Fibroblast of skin of right quadriceps (primary cell): ENCODE results near the gene LMLN.
"Not testable (repeated sequence)": the region's sequence is repeated elsewhere in the genome, so short reads cannot be mapped to it uniquely, and the experiment has no call there.

Experiments used
- DNase-seq: peaks from one replicate; pipeline ENCODE4 v3.0.0-alpha.2; 2013

Gene LMLN, protein sequence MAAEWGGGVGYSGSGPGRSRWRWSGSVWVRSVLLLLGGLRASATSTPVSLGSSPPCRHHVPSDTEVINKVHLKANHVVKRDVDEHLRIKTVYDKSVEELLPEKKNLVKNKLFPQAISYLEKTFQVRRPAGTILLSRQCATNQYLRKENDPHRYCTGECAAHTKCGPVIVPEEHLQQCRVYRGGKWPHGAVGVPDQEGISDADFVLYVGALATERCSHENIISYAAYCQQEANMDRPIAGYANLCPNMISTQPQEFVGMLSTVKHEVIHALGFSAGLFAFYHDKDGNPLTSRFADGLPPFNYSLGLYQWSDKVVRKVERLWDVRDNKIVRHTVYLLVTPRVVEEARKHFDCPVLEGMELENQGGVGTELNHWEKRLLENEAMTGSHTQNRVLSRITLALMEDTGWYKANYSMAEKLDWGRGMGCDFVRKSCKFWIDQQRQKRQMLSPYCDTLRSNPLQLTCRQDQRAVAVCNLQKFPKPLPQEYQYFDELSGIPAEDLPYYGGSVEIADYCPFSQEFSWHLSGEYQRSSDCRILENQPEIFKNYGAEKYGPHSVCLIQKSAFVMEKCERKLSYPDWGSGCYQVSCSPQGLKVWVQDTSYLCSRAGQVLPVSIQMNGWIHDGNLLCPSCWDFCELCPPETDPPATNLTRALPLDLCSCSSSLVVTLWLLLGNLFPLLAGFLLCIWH

DNA sequence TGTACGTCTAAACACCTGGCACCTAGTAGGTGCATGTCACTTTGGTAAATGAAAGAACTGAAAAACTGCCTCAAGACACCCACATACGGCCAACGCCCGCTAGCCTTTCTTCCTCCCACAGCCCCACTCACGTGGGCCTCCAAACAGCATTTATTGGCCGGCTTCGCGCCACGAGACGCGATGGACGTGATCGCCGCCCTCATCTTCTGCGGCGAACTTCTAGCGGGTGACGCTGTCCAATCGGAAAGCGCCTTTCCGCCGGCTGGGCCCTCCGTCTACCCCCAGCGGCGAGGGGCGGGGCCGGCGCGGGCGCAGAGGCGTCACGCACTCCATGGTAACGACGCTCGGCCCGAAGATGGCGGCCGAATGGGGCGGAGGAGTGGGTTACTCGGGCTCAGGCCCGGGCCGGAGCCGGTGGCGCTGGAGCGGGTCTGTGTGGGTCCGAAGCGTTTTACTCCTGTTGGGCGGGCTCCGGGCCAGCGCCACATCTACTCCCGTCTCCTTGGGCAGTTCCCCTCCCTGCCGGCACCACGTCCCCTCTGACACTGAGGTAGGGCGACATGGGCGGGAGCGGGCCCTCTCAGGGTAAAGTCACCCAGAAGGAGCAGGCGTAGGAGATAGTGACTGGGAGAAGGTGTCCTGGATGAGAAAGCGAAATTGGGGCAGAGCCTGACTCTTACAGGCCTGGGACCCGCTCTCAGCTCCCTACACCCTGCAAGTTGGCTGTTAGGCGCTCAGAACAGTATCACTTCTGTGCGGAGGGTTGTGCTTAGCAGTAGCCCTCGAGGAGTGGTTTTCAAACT lies at the start of gene LMLN:
LMLN (plus strand) TSS at position 327 of the 803 bp plus-strand sequence; CDS start at position 356, 29 bp downstream.
- DNase-seq = peak; percentile 96

DNA sequence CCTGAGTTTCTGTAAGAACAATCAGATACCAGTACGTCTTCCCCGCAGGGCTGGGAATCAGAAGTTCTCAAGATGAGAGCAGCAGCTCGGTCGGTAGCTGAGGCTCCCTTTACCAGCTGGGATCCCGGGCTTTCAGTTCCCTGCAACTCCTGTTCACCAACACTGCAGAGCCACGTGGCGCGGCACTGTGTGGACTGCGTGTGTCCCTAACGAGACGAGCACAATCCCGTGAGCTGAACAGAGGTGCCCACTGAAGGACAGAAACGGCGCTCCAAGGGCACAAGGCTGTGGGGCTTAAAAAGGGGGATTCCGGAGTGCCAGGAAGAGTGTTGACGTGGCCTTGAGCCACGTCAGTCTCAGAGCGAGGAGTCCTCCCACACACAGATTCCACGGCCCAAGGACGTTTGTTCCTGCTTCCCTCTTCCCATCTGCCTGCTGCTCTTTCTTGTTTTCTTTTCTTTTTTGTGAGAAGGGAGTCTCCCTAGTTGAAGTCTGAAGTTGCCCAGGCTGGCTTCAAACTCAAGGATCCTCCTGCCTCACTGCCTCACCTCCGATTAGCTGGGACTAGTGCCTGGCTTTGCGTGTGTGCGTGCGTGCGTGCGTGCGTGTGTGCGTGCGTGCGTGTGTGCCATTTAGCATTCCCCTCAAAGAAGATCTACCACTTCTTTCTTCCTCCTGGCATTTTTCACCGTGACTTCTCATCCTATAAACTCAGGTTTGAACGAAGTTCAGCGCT lies 47.1 kb upstream of the LMLN start:
- DNase-seq = no peak

DNA sequence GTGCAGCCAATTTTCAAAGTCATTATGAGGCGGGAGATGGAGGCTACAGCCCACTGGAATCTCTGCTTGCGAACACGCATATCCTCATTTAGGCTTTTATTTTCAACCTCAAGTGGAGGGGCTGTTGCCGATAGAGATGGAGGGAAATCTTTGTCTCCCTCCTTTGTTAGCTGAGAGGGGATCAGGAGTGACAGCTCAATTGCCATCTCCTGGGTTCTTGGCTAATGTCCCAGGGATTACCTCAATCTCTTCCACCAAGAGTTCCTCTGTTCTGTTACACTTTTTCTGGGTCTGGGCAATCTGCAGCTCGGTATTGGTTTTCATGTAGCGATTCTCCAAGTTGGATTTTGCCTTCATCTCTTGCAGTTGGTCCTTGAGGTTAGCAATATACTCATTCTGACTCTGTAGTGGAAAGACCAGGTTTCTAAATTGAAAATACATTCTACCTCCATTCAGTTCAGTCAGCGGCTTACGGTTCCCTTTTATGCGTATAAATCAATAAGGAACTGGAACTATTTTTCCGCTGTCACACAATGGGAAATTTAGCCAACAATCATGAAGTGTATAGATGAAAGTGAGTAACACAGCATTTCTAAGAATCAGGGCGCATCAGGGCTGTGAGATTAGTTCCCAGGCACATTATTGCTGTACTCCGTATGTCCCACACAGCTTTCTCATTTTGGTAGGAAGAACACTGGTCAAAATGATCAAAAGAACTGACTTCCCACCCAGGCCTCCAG lies 46.2 kb upstream of the LMLN start:
- no peak for DNase-seq

DNA sequence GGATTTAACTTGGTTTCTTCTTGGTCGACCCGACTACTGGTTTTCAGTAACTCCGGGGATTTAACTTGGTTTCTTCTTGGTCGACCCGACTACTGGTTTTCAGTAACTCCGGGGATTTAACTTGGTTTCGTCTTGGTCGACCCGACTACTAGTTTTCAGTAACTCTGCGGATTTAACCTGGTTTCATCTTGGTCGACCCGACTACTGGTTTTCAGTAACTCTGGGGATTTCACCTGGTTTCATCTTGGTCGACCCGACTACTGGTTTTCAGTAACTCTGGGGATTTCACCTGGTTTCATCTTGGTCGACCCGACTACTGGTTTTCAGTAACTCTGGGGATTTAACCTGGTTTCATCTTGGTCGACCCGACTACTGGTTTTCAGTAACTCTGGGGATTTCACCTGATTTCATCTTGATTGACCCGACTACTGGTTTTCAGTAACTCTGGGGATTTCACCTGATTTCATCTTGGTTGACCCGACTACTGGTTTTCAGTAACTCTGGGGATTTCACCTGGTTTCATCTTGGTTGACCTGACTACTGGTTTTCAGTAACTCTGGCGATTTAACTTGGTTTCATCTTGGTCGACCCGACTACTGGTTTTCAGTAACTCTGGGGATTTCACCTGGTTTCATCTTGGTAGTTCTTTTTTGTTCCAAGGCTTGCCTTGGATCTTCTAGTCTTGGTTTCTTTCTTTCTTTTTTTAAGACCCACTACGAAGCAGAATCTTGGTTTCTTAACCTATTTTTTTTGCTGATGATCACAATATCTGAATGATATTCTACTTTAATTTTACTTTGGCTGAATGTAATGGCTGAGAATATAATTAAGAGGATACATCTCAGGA lies 38.4 kb upstream of the LMLN start:
- DNase-seq = not testable (repeated sequence)

DNA sequence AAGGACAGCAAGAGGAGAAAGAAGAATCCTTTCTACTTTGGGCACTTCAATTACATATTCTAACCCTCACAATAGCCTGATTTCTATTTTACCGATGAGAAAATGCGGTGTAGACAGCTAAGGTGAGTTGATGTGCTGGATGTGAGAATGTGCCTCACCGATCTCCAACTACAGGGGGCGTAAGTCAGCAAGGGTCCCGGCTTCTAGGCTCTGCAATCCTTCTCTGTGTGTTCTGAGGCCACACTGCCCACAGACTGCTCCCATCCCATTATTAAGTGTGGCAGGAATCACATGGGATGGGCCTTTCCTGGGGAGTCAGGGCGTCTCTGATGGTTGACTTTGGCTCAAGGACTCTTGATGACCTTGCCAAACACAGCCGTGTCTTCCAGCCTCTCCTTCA lies 33.6 kb upstream of the LMLN start:
- DNase-seq = no peak

DNA sequence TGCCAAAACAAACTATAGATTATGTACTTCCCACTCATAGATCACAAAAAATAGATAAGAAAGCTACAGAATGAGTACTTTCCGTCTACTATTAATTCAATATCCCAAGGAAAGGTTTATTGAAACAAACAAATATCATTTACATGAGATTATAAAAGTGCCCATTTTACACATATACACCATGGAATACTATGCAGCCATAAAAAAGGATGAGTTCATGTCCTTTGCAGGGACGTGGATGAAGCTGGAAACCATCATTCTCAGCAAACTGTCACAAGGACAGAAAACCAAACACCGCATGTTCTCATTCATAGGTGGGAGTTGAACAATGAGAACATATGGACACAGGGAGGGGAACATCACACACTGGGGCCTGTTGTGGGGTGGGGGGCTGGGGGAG lies 32.4 kb upstream of the LMLN start:
- not testable (repeated sequence) for DNase-seq

DNA sequence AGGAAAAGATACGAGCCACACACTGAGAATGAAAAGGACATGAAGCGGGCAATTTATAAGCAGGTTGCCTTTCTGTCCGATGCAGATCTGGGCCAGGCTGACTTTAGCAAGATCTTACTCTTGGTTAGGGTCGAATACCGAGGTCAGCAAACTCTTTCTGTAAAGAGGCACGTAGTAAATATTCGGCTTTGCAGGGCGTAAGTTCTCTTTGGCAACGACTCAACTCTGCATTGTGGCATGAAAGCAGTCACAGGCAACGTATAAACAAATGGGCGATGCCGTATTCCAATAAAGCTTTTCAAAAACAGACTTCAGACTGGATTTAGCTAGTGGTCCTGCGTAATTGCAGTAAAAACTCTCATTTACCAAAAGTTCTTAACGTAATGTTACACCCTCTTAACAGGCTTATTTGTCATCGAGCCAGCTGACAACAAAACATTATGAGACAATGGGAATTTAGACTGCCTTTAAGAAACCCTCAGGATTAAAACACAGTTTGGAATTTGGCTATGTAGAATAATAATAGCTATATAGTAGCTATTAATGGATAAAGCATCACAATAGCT lies 23.1 kb upstream of the LMLN start:
- no peak for DNase-seq

DNA sequence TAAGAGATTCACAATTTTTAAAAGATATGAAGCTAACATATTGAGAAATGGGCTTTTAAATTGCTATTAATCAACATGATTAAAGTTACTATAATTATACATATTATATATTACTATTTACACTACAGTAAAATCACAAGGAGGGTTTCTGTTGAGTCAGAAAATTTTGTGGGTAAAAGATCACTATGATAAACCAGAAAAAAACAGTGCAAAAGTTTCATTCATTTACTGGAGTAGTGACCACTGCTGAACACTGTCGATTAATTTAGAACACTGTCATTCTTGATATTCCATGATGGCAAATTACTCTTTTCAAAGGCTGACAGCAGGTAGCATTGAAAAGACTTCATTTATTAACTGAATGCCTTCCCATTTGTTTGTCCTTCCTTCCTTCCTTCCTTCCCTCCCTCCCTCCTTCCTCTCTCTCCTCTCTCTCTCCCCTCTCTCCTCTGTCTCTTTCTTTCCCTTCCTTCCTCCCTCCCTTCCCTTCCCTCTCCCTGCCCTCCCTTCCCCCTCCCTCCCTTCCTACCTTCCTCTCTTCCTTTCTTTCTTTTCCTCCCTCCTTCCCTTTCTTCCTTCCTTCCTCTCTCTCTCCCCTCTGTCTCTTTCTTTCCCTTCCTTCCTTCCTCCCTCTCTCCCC lies 19.2 kb upstream of the LMLN start:
- DNase-seq = no peak

DNA sequence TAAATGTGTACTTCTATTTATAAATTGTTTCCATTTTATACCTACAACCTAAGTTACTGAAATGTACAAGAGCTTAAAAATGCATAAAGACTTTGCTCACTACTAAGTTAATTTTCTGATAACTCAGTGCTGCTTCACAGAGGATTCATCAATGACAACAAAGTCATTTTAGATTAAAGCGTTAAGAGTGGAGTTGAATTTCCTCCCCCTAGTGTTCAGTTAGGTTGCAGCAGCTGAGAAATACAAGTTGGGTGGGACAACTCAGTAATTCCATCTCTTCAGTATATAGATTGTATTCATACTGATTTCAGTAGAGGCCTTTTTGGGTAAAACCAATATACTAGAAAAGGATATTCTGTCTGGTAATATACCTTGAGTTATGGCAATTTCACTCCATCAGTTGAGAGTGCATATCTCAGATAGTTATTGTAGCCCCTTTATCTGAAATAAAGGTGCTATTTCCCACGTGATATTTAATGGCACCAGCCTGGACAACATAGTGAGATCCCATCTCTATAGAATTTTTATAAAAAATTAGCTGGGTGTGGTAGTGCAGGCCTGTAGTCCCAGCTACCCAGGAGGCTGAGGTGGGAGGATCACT lies 17.0 kb upstream of the LMLN start:
- peak; percentile 42 for DNase-seq

DNA sequence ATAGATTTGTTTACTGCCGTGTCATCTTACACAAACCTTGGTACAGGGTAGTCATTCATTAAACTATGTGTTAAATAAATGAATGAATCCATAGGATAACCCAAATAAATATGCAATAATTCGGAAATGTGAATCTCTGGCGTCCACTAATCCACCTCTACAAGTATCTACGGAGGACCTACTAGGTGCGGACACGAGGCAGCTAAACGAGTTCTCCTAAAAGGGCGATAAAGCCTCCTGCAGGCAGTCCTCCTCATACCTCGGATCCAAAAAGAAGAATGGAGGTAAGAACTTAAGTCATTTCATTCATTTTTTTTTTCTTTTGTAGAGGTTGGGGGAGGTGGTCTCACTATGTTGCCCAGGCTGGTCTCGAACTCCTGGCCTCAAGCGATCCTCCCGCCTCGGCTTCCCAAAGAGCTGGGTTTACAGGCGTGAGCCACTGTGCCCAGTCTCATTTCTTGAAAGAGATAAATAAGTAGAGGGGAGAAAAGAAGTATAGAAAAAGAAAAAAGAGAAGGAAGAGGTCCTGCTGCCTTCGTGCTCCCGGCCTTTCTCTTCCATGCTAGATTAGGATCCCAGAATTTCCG lies 10.7 kb upstream of the LMLN start:
- DNase-seq = no peak

DNA sequence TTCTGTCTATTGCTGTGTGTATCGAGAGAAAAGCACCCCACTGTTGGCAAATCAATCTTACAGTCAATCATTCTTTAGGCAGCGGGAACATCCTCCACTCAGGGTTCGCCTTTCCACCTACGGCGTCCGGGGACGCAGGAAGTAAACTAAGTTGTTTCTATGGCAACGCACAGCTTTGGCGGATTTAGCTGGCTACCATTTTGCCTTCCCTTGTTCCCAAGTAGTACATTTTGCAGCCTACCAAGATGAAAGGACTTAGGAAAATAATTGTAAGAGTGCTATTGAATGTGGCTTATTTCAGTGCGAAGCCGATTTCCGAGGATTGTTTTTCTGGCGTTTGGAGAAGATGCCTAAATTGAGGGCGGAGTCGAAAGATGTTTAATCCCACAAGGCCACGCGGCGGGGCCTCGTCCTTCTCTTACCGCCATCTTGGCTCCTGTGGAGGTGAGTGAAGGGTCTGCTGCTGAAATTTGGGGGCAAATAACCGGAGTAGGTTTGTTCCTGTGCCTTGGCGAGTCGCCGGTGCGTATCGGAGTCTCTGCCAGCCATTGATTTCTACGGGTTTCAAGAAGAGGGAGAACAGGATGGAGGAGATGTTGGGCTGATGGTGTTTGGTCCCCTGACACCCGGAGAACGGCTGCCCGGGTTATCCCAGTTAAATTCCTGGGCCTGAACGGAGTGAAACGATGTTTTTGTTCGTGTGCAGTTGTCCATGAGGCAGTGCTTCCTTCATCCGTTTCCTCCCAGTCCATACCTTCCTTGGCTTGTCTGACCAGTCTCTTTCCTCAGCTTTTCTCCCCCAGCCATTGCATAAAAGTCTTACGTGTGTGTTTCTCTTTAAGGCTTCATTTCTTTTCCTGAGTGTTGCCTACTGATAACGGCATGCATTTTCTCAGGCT lies 10.0 kb upstream of the LMLN start, which contains the start of gene RPL35A:
RPL35A (plus strand) TSS at position 413 of the 899 bp plus-strand sequence. CDS start 778 bp downstream, outside the sequence.
- DNase-seq = peak; percentile 95

DNA sequence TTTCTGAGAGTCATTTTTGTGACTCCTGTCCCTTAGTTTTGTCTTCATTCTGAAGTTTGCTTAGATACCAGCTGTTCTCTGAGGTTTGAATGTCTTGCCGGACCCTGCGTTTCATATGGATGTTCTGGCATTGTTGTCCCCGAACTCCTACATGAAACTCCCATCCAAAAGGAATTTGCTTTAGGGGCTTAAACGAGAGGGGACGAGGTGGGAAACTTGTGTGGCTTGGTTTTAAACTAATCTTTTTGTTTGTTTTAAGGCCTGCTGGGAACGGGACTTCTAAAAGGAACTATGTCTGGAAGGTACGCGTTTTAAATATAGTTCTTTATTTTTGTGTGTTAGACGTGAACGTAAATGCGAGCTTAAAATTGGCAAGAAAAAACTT lies 9.3 kb upstream of the LMLN start:
- no peak for DNase-seq

DNA sequence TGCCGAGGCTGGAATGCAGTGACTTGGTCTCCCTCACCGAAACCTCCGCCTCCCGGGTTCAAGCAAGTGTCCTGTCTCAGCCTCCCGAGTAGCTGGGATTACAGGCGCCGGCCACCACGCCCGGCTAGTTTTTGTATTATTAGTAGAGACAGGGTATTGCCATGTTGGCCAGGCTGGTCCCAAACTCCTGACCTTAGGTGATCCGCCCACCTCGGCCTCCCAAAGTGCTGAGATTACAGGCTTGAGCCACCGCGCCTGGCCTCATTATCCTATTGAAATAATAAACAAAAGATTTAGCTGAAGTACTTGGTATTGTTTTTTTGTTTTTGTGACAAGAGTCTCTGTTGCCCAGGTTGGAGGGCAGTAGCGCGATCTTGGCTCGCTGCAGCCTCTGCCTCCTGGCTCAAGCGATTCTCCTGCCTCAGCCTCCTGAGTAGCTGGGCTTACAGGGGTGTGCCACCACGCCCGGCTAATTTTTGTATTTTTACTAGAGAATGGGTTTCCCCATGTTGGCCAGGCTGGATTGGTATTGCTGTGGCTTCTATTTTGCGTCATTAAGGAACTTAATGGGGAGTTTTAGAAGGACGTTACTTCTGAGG lies 8.5 kb upstream of the LMLN start:
- no peak for DNase-seq

DNA sequence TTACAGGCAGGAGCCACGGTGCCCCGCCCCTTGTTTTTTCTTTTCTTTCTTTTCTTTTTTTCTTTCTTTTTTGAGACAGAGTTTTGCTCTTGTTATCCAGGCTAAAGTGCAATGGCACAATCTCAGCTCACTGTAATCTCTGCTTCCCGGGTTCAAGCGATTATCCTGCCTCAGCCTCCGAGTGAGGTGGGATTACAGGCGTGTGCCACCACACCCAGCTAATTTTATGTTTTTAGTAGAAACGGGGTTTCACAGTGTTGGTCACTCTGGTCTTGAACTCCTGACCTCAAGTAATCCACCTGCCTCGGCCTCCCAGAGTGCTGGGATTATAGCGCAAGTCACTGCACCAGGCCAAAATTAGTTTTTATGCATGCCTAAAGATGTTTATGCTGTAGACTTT lies 7.6 kb upstream of the LMLN start:
- DNase-seq = no peak

DNA sequence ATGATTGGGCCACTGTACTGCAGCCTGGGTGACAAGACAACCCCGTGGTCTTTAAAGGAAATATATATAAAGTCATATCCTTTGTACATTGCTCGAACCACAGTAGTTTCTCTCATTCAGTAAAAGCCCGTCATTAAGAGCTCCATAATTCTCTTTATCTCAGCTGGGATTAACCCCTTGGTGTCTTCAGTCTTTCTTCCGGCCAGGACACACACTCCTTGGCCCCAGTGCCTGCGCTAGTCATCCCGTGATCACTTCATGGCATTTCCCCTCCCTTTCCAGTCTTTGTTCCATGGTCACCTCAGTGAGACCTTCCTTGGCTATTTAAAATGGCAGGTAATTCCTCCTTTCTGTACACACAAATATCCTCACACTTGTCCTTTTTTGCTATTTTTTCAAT lies 6.7 kb upstream of the LMLN start:
- DNase-seq = no peak

DNA sequence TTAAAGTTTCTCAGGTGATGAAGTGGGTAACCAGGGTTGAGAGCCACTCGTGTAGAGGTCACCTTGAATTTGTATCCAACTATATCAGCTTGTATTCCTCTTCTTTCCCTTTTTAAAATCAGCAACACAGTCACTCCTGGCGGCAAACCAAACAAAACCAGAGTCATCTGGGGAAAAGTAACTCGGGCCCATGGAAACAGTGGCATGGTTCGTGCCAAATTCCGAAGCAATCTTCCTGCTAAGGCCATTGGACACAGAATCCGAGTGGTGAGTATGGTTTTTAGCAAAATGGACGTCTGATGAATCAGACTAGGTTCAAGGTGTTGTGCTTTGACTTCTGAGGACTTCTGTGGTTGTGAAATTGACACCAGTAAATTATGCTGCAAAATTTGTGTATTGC lies 6.1 kb upstream of the LMLN start:
- no peak for DNase-seq

DNA sequence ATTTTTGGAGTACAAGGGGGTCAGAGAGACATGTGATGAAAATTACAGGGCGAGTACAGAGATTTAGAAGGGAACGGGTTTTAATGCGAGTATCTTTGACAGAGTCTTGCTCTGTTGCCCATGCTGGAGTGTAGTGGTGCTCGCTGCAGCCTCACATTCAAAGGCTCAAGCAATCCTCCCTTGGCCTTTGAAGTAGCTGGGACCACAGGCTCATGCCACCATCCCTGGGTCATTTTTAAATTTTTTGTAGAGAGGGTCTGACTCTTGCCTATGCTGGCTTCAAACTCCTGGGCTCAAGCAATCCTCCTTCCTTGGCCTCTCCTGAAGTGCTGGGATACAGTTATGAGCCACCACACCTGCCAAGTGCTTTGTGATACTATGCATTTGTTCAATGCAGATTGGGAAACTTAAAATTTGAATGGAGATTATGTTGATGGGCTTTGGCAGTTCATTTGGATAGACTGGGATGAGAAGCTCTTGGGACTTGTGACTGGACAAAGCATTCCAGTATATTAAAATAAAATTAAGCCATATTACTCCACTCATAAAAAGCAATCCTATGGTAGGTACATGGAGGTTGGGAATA lies 4.0 kb upstream of the LMLN start:
- no peak for DNase-seq

DNA sequence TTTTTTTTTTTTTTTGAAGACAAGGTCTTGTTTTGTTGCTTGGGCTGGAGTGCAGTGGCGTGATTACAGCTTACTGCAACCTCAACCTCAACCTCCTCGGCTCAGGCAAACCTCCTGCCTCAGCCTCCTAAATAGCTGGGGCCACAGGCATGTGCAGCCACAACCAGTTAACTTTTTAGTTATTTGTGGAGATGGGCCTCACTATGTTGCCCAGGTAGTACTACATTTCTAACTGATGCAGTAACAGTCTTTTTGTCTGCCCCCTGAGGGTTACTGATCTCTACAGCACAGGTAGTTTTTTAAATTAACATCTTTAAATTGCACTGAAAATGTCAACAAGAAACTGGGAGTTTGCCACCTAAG lies 3.4 kb upstream of the LMLN start:
- DNase-seq = no peak
